Activated CD4-positive, alpha-beta memory T cell treated with anti-CD3 and anti-CD28 coated beads, Interleukin-2, amount 10 ng/mL, durations not matched to agents 7 days and 5 days (primary cell): ENCODE measurements around the gene EEIG1. TPM values are rescaled to one million over a fixed set of nuclear protein-coding genes. Genes with fewer than 3 reads are reported as not detected.
A peak's percentile ranks its signal among the peaks of the same experiment; 100 is the strongest.

Experiments used
- CTCF ChIA-PET: fragments of 350-600 bp; sonication (Branson Sonifier 250); formaldehyde crosslinking; loops from one replicate; lab custom pipeline; 2021; ENCODE audit warnings: antibody characterized with exemption, inconsistent platforms; lab: Charles Lee
- POLR2A ChIA-PET: fragments of 350-600 bp; sonication (Branson Sonifier 250); formaldehyde crosslinking; loops from one replicate; lab custom pipeline; 2021; ENCODE audit warnings: antibody characterized with exemption; lab: Charles Lee
- DNase-seq: peaks from one replicate; pipeline ENCODE4 v3.0.0-alpha.2; 2020
- H3K27ac Mint-ChIP-seq: one replicate; pipeline ENCODE4 v1.8.0; 2021; ENCODE audit warnings: mild to moderate bottlenecking, mixed read lengths
- H3K27me3 Mint-ChIP-seq: one replicate; pipeline ENCODE4 v1.8.0; 2021; ENCODE audit warnings: mixed read lengths
- H3K36me3 Mint-ChIP-seq: one replicate; pipeline ENCODE4 v1.8.0; 2021; ENCODE audit warnings: low read depth, mixed read lengths
- H3K4me1 Mint-ChIP-seq: one replicate; pipeline ENCODE4 v1.8.0; 2021; ENCODE audit warnings: mixed read lengths
- H3K4me3 Mint-ChIP-seq: one replicate; pipeline ENCODE4 v1.8.0; 2021; ENCODE audit warnings: mild to moderate bottlenecking, mixed read lengths
- H3K9me3 Mint-ChIP-seq: one replicate; pipeline ENCODE4 v1.8.0; 2021; ENCODE audit warnings: mixed read lengths
- total RNA-seq, 2 experiments: library from RNA; stranded (reverse); gene quantifications; one replicate each; pipeline ENCODE4 v1.2.3, GENCODE V29; 2021

The EEIG1 gene
- total RNA-seq, 2 experiments from 2014 or later, result 212 to 218 TPM

DNA sequence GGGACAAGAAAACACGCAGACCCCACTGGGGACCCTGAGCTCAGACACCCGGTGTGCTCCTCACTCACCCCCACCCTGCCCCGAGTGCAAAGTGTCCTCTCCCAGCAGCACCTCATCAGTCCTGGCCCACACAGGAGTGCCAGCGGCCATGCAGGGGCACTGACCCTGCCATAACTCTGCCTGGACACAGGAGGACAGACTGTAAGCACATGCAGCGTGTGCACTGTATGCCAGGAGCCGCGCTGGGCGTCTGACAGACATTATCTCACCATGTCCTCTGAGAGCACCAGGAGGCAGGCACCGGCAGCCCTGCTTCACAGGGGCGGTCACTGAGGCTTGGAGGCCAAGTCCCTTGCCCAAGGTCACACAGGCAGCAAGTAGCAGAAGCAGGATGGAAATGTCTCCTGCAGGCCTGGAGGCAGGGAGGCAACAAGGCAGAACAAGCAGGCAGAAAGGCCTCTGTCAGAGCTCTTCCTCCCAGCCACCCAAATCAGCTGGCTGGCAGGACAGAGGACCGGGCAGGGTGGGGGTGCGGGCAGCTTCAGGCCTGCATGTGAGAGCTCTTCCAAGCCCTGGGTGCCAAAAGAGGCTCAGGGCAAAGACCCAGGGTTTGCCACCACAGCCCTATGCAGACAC lies 8.4 kb downstream of the EEIG1 start:
- no peak for DNase-seq
- CTCF ChIA-PET, result interaction anchor here (0.6 to 15.1 kb wide), 5 partner anchors 17 to 59 kb away, joined by 3 to 178 read pairs (median 8); no protein-coding TSS in a partner anchor
- Mint-ChIP-seq H3K9me3 (no peaks in the 10 kb centered on the region), H3K36me3 (peaks cover 53% of the 10 kb centered on the region), H3K27me3 (no peaks in the 10 kb centered on the region), H3K27ac (peak overlapping the region; percentile 93), H3K4me3 (peak overlapping the region; percentile 74), H3K4me1 (peaks cover 97% of the 10 kb centered on the region)
- POLR2A ChIA-PET, result interaction anchor here (1.3 to 15.3 kb wide), 6 partner anchors 8 to 95 kb away, joined by 3 to 465 read pairs (median 22); partner anchors contain the start of genes EEIG1 and SLC25A25

GRCh38 chr9:127971357-127972235 lies 9.2 kb downstream of the EEIG1 start:
- peak; percentile 55 for DNase-seq
- Mint-ChIP-seq H3K36me3 (peaks cover 46% of the 10 kb centered on the region), H3K27me3 (no peaks in the 10 kb centered on the region), H3K4me1 (peaks cover 97% of the 10 kb centered on the region), H3K4me3 (peak overlapping the region; percentile 74), H3K27ac (peak overlapping the region; percentile 93), H3K9me3 (no peaks in the 10 kb centered on the region)
- POLR2A ChIA-PET, result interaction anchor here (1.3 to 15.3 kb wide), 9 partner anchors 9 to 96 kb away, joined by 3 to 465 read pairs (median 11); partner anchors contain the start of genes DPM2, EEIG1, NAIF1 and SLC25A25
- CTCF ChIA-PET, result interaction anchor here (0.6 to 15.1 kb wide), 6 partner anchors 16 to 59 kb away, joined by 3 to 178 read pairs (median 8); no protein-coding TSS in a partner anchor

DNA sequence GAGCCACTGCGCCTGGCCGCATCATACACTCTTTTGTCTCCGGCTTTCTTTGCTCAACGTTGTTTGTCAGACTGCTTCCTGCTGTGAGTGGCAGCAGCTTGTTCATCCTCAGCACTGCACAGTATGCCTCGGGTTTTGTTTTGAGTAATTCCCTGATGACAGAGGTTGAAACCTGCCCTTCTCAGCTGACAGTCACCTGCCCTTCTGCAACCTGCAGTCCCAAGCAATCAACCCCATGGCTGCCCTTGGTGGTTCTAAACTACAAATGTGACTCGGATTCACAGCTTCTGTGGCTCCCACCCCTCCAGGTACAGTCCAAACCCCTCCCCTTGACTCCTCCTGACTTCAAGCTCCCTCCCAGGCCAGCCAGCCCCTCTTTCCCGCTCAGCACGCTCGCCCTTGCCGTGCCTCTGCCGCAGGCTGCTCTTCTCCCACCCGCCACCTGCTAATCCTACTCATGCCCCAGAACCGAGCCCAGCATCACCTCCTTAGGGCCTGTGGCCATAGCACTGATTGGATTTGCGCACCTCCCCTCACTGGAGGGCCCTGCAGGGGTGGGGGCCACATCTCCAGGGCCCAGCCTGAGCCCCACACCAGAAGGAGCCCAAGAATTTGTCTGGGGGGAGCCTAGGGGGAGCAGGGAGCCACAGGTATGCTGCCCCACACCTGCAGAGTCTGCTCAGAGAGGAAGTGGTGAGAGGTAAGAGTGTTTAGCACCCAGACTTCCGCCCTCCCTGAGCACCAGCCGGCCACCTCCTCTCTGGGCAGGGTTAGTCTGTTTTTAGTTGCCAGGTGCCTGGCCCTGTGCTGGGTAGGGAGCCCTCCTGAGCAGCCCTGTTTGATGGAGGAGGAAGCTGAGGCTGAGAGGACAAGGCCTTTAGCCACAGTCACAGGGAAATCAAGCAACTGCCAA lies 10.1 kb downstream of the EEIG1 start:
- Mint-ChIP-seq H3K4me3 (peak overlapping the region; percentile 74), H3K27ac (peak overlapping the region; percentile 93), H3K9me3 (no peaks in the 10 kb centered on the region), H3K36me3 (peaks cover 38% of the 10 kb centered on the region), H3K27me3 (no peaks in the 10 kb centered on the region), H3K4me1 (peaks cover 95% of the 10 kb centered on the region)
- ChIA-PET POLR2A (interaction anchor here (0.7 to 15.3 kb wide), 14 partner anchors 10 to 189 kb away, joined by 3 to 465 read pairs (median 6); partner anchors contain the start of genes DPM2, EEIG1, NAIF1 and SLC25A25), CTCF (interaction anchor here (0.5 to 15.1 kb wide), 8 partner anchors 10 to 236 kb away, joined by 3 to 178 read pairs (median 4); partner anchors contain the start of genes EEIG1 and TOR2A)
- peak; percentile 81 for DNase-seq

GRCh38 chr9:127968700-127969383 lies 11.9 kb downstream of the EEIG1 start:
- DNase-seq, result no peak
- POLR2A ChIA-PET, result interaction anchor here (2.0 to 15.3 kb wide), 5 partner anchors 8 to 57 kb away, joined by 5 to 465 read pairs (median 29); partner anchors contain the start of gene EEIG1
- peak overlapping the region; percentile 93 for H3K27ac Mint-ChIP-seq
- peaks cover 36% of the 10 kb centered on the region for H3K36me3 Mint-ChIP-seq
- H3K27me3 Mint-ChIP-seq, result no peaks in the 10 kb centered on the region
- CTCF ChIA-PET, result interaction anchor here (1.6 to 1.8 kb wide), 2 partner anchors 12 to 66 kb away, joined by 5 to 7 read pairs; partner anchors contain the start of gene EEIG1
- H3K9me3 Mint-ChIP-seq, result no peaks in the 10 kb centered on the region
- H3K4me3 Mint-ChIP-seq, result peak overlapping the region; percentile 74
- peaks cover 93% of the 10 kb centered on the region for H3K4me1 Mint-ChIP-seq

DNA sequence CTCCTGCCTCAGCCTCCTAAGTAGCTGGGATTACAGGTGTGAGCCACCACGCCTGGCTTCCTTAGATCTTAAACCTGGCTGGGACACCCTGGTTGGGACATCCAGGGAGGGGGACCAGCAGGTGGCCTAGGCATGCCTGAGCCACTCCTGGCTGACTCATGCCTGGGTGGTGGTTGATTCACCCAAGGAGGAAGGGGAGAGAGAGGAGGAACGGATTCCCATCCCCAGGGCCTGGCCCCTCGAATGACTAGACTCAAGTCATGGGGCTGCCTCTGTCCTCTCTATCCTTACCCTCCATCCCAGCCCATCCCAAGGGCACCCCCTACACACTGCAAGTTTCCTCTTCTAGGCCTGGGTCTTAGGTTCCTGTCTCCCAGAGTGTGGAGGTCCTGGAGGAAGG lies 12.7 kb downstream of the EEIG1 start:
- no peak for DNase-seq
- POLR2A ChIA-PET, result interaction anchor here (0.6 to 1.0 kb wide), 2 partner anchors 14 to 67 kb away, joined by 3 read pairs; no protein-coding TSS in a partner anchor
- H3K4me1 Mint-ChIP-seq, result peaks cover 93% of the 10 kb centered on the region
- no peaks in the 10 kb centered on the region for H3K9me3 Mint-ChIP-seq
- CTCF ChIA-PET, result interaction anchor here (0.6 to 1.6 kb wide), 2 partner anchors 66 to 104 kb away, joined by 4 to 5 read pairs; no protein-coding TSS in a partner anchor
- H3K27me3 Mint-ChIP-seq, result no peaks in the 10 kb centered on the region
- H3K27ac Mint-ChIP-seq, result no peak overlapping the region
- H3K36me3 Mint-ChIP-seq, result peaks cover 43% of the 10 kb centered on the region
- H3K4me3 Mint-ChIP-seq, result no peak overlapping the region

DNA sequence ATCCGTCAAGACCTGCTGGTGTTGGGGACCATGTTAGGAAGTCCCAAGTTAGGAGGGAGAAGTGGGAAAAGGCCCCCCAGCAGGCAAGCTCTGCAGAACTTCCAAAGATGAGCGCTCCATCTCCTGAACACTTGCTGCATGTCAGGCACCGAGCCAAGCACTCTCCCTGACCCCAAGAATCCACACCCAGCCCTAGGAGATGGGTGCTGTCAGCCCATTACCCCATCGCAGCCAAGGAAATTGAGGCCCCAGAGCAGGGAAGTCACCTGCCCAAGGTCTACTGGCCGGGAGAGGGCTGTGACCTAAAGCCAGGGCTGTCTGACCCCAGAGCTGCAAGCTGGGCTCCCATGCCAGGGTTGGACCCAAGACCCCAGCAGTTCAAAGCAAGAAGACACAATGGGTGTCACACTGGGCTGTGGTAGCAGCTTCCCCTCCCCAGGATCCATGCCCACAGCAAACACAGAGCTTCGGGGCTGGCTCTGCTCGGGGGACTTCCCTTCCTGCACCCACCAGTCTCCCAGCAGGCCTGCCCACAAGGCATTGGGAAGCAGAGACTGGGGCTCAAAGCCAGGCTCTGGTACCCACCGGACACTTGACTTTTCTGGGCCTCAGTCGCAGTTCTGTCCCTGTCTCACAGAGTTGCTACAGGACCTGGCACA lies 13.5 kb downstream of the EEIG1 start:
- peaks cover 46% of the 10 kb centered on the region for H3K36me3 Mint-ChIP-seq
- H3K9me3 Mint-ChIP-seq, result no peaks in the 10 kb centered on the region
- no peak for DNase-seq
- H3K27me3 Mint-ChIP-seq, result no peaks in the 10 kb centered on the region
- no peak overlapping the region for H3K27ac Mint-ChIP-seq
- peaks cover 92% of the 10 kb centered on the region for H3K4me1 Mint-ChIP-seq
- ChIA-PET POLR2A (interaction anchor here (0.6 to 1.3 kb wide), 3 partner anchors 8 to 67 kb away, joined by 3 to 4 read pairs (median 3); no protein-coding TSS in a partner anchor), CTCF (interaction anchor here (0.8 to 1.6 kb wide), 2 partner anchors 66 to 67 kb away, joined by 3 to 5 read pairs; no protein-coding TSS in a partner anchor)
- no peak overlapping the region for H3K4me3 Mint-ChIP-seq

DNA sequence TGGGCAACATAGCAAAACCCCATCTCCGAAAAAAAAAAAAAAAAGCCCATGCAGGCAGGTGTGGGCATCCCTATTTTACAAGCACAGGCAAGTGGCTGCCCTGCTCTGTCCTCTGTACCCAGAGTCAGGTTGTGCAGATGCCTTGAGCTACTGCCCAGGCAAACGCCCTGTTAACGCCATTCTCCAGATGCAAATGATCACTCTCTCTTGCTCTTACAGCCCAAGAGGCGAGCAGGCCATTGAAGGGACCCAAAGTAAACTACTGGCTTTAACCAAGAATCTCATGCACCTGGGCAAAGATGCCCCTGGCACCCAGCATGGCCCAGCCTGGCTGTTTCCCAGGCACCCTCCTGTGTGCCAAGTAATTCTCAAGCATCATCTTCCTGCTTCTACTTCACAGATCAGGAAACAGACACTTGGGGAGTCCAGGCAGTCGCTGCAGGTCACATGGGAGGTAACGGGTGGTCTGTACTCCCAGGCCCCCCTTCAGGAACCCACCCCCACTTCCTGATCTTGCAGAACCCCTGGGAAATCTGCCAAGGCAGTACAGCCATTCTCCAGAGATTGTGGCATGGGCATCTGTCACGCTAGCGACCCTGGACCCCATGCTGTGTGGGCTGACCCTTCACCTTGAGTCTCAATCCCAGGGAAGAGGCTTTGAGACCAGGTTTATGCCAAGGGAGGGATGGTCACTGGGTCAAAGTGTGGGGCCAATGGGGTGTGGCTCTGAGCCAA lies 14.2 kb downstream of the EEIG1 start:
- DNase-seq, result no peak
- Mint-ChIP-seq H3K27ac (no peak overlapping the region), H3K36me3 (peaks cover 47% of the 10 kb centered on the region), H3K27me3 (no peaks in the 10 kb centered on the region), H3K9me3 (no peaks in the 10 kb centered on the region), H3K4me3 (no peak overlapping the region), H3K4me1 (peaks cover 92% of the 10 kb centered on the region)
- POLR2A ChIA-PET, result interaction anchor here (1.3 kb wide), 1 partner anchor 9 kb away, joined by 4 read pairs; no protein-coding TSS in a partner anchor
- CTCF ChIA-PET, result interaction anchor here (0.8 kb wide), 1 partner anchor 67 kb away, joined by 3 read pairs; no protein-coding TSS in a partner anchor

DNA sequence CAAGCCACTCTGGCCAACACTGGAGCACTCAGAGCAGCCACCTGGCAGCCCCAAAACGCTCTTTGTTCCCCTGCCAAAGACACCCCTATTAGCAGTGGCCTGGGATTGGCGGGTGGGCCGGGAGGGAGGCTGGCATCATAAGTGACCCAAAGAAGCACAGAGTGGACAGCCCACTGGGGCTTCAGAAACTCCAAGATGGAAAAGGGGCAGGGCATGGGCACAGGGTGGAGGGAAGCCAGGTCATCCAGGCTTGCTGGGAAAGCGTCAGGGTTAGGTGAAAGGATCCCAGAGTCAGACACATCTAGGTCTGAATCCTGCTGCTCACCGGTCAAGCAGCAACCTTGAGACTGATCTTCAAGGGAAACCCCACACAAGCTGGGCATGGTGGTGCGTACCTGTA lies 14.8 kb downstream of the EEIG1 start:
- ChIA-PET POLR2A (no interaction called here), CTCF (no interaction called here)
- Mint-ChIP-seq H3K4me1 (peaks cover 92% of the 10 kb centered on the region), H3K4me3 (no peak overlapping the region), H3K36me3 (peaks cover 52% of the 10 kb centered on the region), H3K27ac (no peak overlapping the region), H3K9me3 (no peaks in the 10 kb centered on the region), H3K27me3 (no peaks in the 10 kb centered on the region)
- DNase-seq, result no peak

- H3K36me3 Mint-ChIP-seq, result peaks cover 55% of the 10 kb centered on the region
- no peak overlapping the region for H3K27ac Mint-ChIP-seq
- H3K4me3 Mint-ChIP-seq, result no peak overlapping the region
- ChIA-PET CTCF (no interaction called here), POLR2A (interaction anchor here (1.4 kb wide), 1 partner anchor 9 kb away, joined by 8 read pairs; no protein-coding TSS in a partner anchor)
- H3K4me1 Mint-ChIP-seq, result peaks cover 91% of the 10 kb centered on the region
- DNase-seq, result no peak
- no peaks in the 10 kb centered on the region for H3K27me3 Mint-ChIP-seq
- H3K9me3 Mint-ChIP-seq, result no peaks in the 10 kb centered on the region
Observed at GRCh38 chr9:127963359-127964064, 17.3 kb downstream of the EEIG1 start.

DNA sequence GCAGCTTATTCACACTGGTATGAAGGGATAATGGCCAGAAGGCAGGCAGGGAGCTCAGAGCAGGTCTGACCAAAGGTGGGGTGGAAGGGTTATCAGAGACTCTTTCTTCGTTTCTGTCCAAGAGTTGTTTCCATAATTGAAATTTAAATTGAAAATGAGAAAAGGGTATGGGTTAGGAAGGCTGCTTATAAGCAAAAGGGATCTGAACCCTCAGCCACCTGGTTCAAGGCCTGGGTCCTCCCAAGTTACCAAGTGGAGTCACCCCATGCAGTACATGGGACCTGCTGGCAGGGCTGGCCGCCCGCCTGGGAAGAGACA lies 17.8 kb downstream of the EEIG1 start:
- peaks cover 52% of the 10 kb centered on the region for H3K36me3 Mint-ChIP-seq
- H3K4me3 Mint-ChIP-seq, result no peak overlapping the region
- ChIA-PET POLR2A (interaction anchor here (1.4 kb wide), 1 partner anchor 8 kb away, joined by 8 read pairs; no protein-coding TSS in a partner anchor), CTCF (no interaction called here)
- H3K9me3 Mint-ChIP-seq, result no peaks in the 10 kb centered on the region
- no peak overlapping the region for H3K27ac Mint-ChIP-seq
- no peaks in the 10 kb centered on the region for H3K27me3 Mint-ChIP-seq
- DNase-seq, result no peak
- peaks cover 88% of the 10 kb centered on the region for H3K4me1 Mint-ChIP-seq
